SU-DHL-6 (cell line): ENCODE data around the gene ZNF416.

Experiments
- H2AFZ ChIP-seq: fragments of 200-600 bp; sonication (generic); 2 replicates; pipeline ENCODE4 v1.6.1; 2014; ENCODE audit warnings: low read depth, mild to moderate bottlenecking, moderate library complexity, mixed read lengths, antibody characterized with exemption, low read length; ENCODE audit not compliant: severe bottlenecking
- H3F3A ChIP-seq: fragments of 200-600 bp; shearing (Covaris generic); 2 replicates; pipeline ENCODE4 v1.6.0; 2016; ENCODE audit warnings: antibody characterized with exemption, mild to moderate bottlenecking; ENCODE audit not compliant: insufficient read depth
- H3K27ac ChIP-seq: fragments of 200-600 bp; sonication (generic); 2 replicates; pipeline ENCODE4 v1.5.1; 2016; ENCODE audit warnings: low read depth, mild to moderate bottlenecking, low read length, moderate library complexity, mixed read lengths
- H3K27me3 ChIP-seq: fragments of 200-600 bp; sonication (generic), shearing (Covaris generic); 2 replicates; pipeline ENCODE4 v1.6.0; 2014; ENCODE audit warnings: mild to moderate bottlenecking, low read length
- H3K36me3 ChIP-seq: fragments of 200-600 bp; sonication (generic); 2 replicates; pipeline ENCODE4 v1.6.1; 2014; ENCODE audit warnings: mild to moderate bottlenecking, low read length, mixed read lengths
- H3K4me2 ChIP-seq: fragments of 300-600, 200-600 bp; shearing (Covaris generic), sonication (generic); 2 replicates; pipeline ENCODE4 v1.6.0; 2014; ENCODE audit warnings: low read length, low read depth, mild to moderate bottlenecking; ENCODE audit not compliant: poor library complexity, severe bottlenecking
- H3K4me3 ChIP-seq: fragments of 200-600 bp; sonication (generic); 2 replicates; pipeline ENCODE4 v1.5.1; 2014; ENCODE audit warnings: antibody characterized with exemption, low read length, mild to moderate bottlenecking, mixed read lengths; ENCODE audit not compliant: insufficient read depth, poor library complexity, severe bottlenecking
- H3K79me2 ChIP-seq: fragments of 200-600 bp; sonication (generic); 2 replicates; pipeline ENCODE4 v1.6.1; 2014; ENCODE audit warnings: mild to moderate bottlenecking, low read length, moderate library complexity; ENCODE audit not compliant: insufficient read depth
- H3K9ac ChIP-seq: fragments of 200-600 bp; sonication (generic); 2 replicates; pipeline ENCODE4 v1.7.0; 2014; ENCODE audit warnings: mild to moderate bottlenecking, low read length
- H3K9me2 ChIP-seq: fragments of 200-600 bp; sonication (generic); replicated peaks from 2 replicates; pipeline ENCODE4 v1.6.1; 2014; ENCODE audit warnings: low read length; ENCODE audit not compliant: insufficient read depth
- H3K9me3 ChIP-seq: fragments of 200-600 bp; sonication (generic); 2 replicates; pipeline ENCODE4 v1.6.1; 2014; ENCODE audit warnings: low read length, mixed read lengths; ENCODE audit not compliant: insufficient read depth
- H4K20me1 ChIP-seq: fragments of 200-600 bp; sonication (generic); 2 replicates; pipeline ENCODE4 v1.6.1; 2014; ENCODE audit warnings: low read depth, mild to moderate bottlenecking, antibody characterized with exemption, low read length, moderate library complexity, mixed read lengths
- EZH2phosphoT487 ChIP-seq: fragments of 200-600 bp; sonication (generic), shearing (Covaris generic); conservative IDR thresholded peaks from 2 replicates; pipeline ENCODE4 v1.6.1; 2018; ENCODE audit warnings: mild to moderate bottlenecking, antibody characterized with exemption, low read length, moderate library complexity, mixed read lengths
- TF ChIP-seq, protein P1 (sequence below): fragments of 200-600 bp; sonication (generic); IDR thresholded peaks from one replicate; pipeline ENCODE4 v1.5.1; 2017; ENCODE audit warnings: antibody characterized with exemption, mild to moderate bottlenecking, low read length, moderate library complexity; ENCODE audit not compliant: insufficient read depth, poor library complexity, severe bottlenecking

Gene ZNF416

DNA sequence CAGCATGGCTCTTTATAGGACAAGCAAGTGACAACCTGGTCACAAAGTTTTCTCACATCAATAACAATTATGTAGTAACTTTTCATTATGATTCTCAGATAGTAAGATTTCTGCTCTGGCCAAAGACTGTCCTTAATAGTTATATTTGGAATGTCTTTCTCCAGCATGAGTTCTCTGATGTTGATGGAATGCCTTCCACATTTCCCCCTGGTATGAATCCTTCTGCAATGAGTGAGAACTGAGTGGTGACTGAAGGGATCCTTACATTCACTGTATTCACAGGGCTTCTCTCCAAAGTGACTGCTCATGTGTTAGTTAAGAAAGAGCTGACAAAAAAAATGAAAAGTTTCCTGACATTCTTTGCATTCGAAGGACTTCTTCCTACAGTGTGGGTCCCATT, 32.2 kb downstream of the ZNF416 start:
- Histone ChIP-seq H3K4me3 (no peak overlapping the region), H3K79me2 (no peaks in the 10 kb centered on the region), H2AFZ (no peak overlapping the region), H3K9me3 (peaks cover 60% of the 10 kb centered on the region; the same call in 1 of the 2 replicates), H3K36me3 (peaks cover 70% of the 10 kb centered on the region), H3K4me2 (no peak overlapping the region), H3K27me3 (no peaks in the 10 kb centered on the region), H3F3A (no peaks in the 10 kb centered on the region), H3K9ac (no peak overlapping the region), H4K20me1 (no peaks in the 10 kb centered on the region), H3K9me2 (no peaks in the 10 kb centered on the region), H3K27ac (no peak overlapping the region)
- TF ChIP-seq, protein P1, sequence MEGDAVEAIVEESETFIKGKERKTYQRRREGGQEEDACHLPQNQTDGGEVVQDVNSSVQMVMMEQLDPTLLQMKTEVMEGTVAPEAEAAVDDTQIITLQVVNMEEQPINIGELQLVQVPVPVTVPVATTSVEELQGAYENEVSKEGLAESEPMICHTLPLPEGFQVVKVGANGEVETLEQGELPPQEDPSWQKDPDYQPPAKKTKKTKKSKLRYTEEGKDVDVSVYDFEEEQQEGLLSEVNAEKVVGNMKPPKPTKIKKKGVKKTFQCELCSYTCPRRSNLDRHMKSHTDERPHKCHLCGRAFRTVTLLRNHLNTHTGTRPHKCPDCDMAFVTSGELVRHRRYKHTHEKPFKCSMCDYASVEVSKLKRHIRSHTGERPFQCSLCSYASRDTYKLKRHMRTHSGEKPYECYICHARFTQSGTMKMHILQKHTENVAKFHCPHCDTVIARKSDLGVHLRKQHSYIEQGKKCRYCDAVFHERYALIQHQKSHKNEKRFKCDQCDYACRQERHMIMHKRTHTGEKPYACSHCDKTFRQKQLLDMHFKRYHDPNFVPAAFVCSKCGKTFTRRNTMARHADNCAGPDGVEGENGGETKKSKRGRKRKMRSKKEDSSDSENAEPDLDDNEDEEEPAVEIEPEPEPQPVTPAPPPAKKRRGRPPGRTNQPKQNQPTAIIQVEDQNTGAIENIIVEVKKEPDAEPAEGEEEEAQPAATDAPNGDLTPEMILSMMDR = no peak
- TF ChIP-seq EZH2phosphoT487 = no peak

DNA sequence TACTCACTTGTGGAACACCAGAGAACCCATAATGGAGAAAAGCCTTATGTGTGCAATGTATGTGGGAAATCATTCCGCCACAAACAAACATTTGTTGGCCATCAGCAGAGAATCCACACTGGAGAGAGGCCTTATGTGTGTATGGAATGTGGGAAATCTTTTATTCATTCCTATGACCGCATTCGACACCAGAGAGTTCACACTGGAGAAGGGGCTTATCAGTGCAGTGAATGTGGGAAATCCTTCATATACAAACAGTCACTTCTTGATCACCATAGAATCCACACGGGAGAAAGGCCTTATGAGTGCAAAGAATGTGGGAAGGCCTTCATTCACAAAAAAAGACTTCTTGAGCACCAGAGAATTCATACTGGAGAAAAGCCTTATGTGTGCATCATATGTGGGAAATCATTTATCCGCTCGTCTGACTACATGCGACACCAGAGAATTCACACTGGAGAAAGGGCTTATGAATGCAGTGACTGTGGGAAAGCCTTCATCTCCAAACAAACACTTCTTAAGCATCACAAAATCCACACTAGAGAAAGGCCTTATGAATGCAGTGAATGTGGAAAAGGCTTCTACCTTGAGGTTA, 40.7 kb downstream of the ZNF416 start:
- Histone ChIP-seq H3K79me2 (no peaks in the 10 kb centered on the region), H3K4me2 (no peak overlapping the region), H3K27ac (no peak overlapping the region), H2AFZ (no peak overlapping the region), H3K9ac (no peak overlapping the region), H3K27me3 (no peaks in the 10 kb centered on the region), H3K9me2 (no peaks in the 10 kb centered on the region), H3K36me3 (peaks cover 65% of the 10 kb centered on the region), H3K9me3 (peaks cover 65% of the 10 kb centered on the region), H3K4me3 (no peak overlapping the region), H3F3A (no peaks in the 10 kb centered on the region), H4K20me1 (no peaks in the 10 kb centered on the region)
- TF ChIP-seq, protein P1 = no peak

DNA sequence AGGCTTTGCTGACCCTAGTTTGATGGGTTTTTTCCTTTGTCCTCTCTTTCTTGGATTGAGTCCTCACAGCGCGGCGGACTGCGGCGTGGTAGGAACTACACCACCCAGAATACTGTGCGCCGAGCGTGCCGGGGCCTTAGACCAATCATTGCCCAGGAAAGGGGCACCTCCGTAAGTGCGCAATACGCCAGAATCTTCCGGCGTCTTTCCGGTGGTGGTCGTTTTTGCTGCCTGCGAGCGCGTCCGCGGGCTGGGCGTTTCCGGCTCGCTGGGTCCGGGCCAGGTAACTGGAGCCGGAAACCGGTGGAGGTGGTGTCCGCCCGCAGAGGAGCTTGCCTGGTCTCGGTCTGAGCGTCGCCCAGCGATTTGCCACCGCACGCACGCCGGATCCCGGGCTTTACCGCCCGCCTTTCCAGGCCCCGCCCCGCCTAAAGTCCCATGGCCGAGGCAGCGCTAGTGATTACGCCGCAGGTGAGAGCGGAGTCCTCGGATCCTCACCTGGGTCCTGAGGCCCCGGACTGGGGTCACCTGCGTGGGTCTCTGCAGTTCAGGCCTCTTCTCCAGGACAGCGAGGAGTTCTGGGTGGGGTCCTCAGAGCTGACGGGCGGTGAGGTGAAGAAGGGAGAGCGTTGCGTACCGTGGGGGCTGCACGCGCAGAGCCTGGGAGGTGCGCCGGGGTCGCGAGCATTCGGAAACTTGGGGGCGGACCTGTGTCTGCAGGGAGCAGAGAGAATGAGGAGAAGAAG, 51.4 kb downstream of the ZNF416 start, which contains the start of gene ZNF549:
ZNF549 (plus strand) TSS at position 221 of the 746 bp plus-strand sequence; CDS start at position 439, 218 bp downstream.
- Histone ChIP-seq H3K4me3 (peak within 1 kb of the TSS; percentile 90), H3K36me3 (no peaks in the 10 kb centered on the region), H3K9ac (peak within 1 kb of the TSS; percentile 72), H3K9me2 (no peaks in the 10 kb centered on the region), H3K9me3 (0 out of 2 replicates have a peak, but pooled peaks cover 8% of the 10 kb centered on the region), H2AFZ (peak within 1 kb of the TSS; percentile 96), H3K27me3 (no peaks in the 10 kb centered on the region), H3F3A (no peaks in the 10 kb centered on the region), H4K20me1 (no peaks in the 10 kb centered on the region), H3K27ac (no peak within 1 kb of the TSS), H3K79me2 (peaks cover 24% of the 10 kb centered on the region), H3K4me2 (peak within 1 kb of the TSS; percentile 70)
- TF ChIP-seq, protein P1 = no peak
- no peak for TF ChIP-seq EZH2phosphoT487
